GM12878 (cell line): ENCODE results near the gene FMC1. TPM values are rescaled to one million over a fixed set of nuclear protein-coding genes. Genes with fewer than 3 reads are reported as not detected.

ENCODE experiments used
- BHLHE40 ChIP-seq, 2 experiments: fragments of 450-650 bp in 1 of 2; IDR thresholded peaks; 2 replicates each; pipeline ENCODE4 v1.6.1; 2011 to 2017; ENCODE audit warnings: low read depth in 2 of 2, borderline replicate concordance in 1 of 2, improper control_type of control experiment in 1 of 2, low read length in 1 of 2, mild to moderate bottlenecking in 1 of 2
- CBX3 ChIP-seq: fragments of 200-600 bp; sonication (generic); IDR thresholded peaks from 2 replicates; pipeline ENCODE4 v1.6.1; 2016; ENCODE audit warnings: low read depth, borderline replicate concordance
- CEBPZ ChIP-seq: fragments of 150-350 bp; IDR thresholded peaks from 2 replicates; pipeline ENCODE4 v1.6.1; 2016; ENCODE audit warnings: low read depth, low read length
- CREM ChIP-seq: IDR thresholded peaks from 2 replicates; pipeline ENCODE4 v1.6.1; 2014; ENCODE audit warnings: antibody characterized with exemption, low read depth
- MEF2A ChIP-seq: IDR thresholded peaks from 2 replicates; pipeline ENCODE4 v1.6.1; 2011; ENCODE audit warnings: low read depth, mild to moderate bottlenecking, low read length, moderate library complexity; ENCODE audit not compliant: insufficient read depth
- MEF2B ChIP-seq: fragments of 450-650 bp; IDR thresholded peaks from 2 replicates; pipeline ENCODE4 v1.6.1; 2018; ENCODE audit warnings: mild to moderate bottlenecking, moderate library complexity; ENCODE audit not compliant: partially characterized antibody, poor library complexity, severe bottlenecking
- MYC ChIP-seq: IDR thresholded peaks from 2 replicates; pipeline ENCODE4 v1.6.1; 2011; ENCODE audit warnings: mild to moderate bottlenecking, low read length, moderate library complexity, inconsistent platforms; ENCODE audit not compliant: insufficient read depth, insufficient replicate concordance, insufficient read length, severe bottlenecking
- NFXL1 ChIP-seq: fragments of 450-650 bp; IDR thresholded peaks from 2 replicates; pipeline ENCODE4 v1.6.1; 2017; ENCODE audit warnings: antibody characterized with exemption, mild to moderate bottlenecking, borderline replicate concordance
- RB1 ChIP-seq: fragments of 450-650 bp; formaldehyde crosslinking; IDR thresholded peaks from 2 replicates; pipeline ENCODE4 v1.6.1; 2017; ENCODE audit warnings: mild to moderate bottlenecking, borderline replicate concordance
- RELA ChIP-seq: fragments of 450-650 bp; IDR thresholded peaks from 2 replicates; pipeline ENCODE4 v1.8.0; 2014; ENCODE audit warnings: borderline replicate concordance; ENCODE audit not compliant: partially characterized antibody
- SMC3 ChIP-seq: IDR thresholded peaks from 2 replicates; pipeline ENCODE4 v1.6.1; 2011; ENCODE audit warnings: low read length, improper control_type of control experiment, borderline replicate concordance
- ZNF592 ChIP-seq: fragments of 450-650 bp; IDR thresholded peaks from 2 replicates; pipeline ENCODE4 v1.6.1; 2017; ENCODE audit warnings: mild to moderate bottlenecking, moderate library complexity
- polyA plus RNA-seq, 11 experiments: library from polyadenylated mRNA; depleted of rRNA in 4 of 11; unstranded in 6 of 11; stranded (reverse) in 5 of 11; fragments of >200 nt; fragmentation: Nextera tagmentation in 4 of 11; fragmentation: Illumina TruSeq in 1 of 11; extraction: Ambion mirVana in 4 of 11; extraction: Trizol in 1 of 11; gene quantifications; 1 replicate in 1 of 11; 2 replicates in 10 of 11; pipeline versions ENCODE4 v1.2.1 to v1.2.3, GENCODE V29; 2011 to 2016; ENCODE audit warnings: inconsistent platforms in 2 of 11, missing spikeins in 2 of 11, low read depth in 1 of 11
- total RNA-seq, 4 experiments: library from RNA; depleted of rRNA in 3 of 4; stranded (reverse); fragments of >200 nt in 3 of 4; fragmentation: Illumina TruSeq in 1 of 4; extraction: Trizol in 1 of 4; gene quantifications; 2 replicates each; pipeline versions ENCODE4 v1.2.1 to v1.2.3, GENCODE V29; 2013 to 2021

FMC1 gene
- total and polyA plus RNA-seq, 10 of the 15 experiments (the other 5 are each of a cell fraction or from before 2014, with no cell fraction given): 4.2 to 60.4 (median 15.6) TPM

GRCh38 chr7:139359366-139360209, 18.5 kb downstream of the FMC1 start, which contains the start of gene LUC7L2 (continued):
- no peak for TF ChIP-seq ZNF592
- peak; percentile 63 for TF ChIP-seq RELA
- TF ChIP-seq BHLHE40 (IDR thresholded peaks at IDR 0.05; ENCODE audit: borderline replicate concordance in 1 of 2, low read depth in 2 of 2, low read length in 1 of 2): peak; percentile 54 to 69
- TF ChIP-seq CREM: peak; percentile 83
- no peak for TF ChIP-seq MEF2B
- no peak for TF ChIP-seq MEF2A
- peak; percentile 85 for TF ChIP-seq RB1
- no peak for TF ChIP-seq CEBPZ
- TF ChIP-seq MYC: no peak
- no peak for TF ChIP-seq SMC3
- no peak for TF ChIP-seq NFXL1
- TF ChIP-seq CBX3: no peak
- TF ChIP-seq, all 136 proteins: peak for 67
